Measurements from ENCODE around the gene SERTAD2. TPM values are rescaled to one million over a fixed set of nuclear protein-coding genes. Genes with fewer than 3 reads are reported as not detected.
A peak's percentile ranks its signal among the peaks of the same experiment; 100 is the strongest.

Gene SERTAD2
- total RNA-seq, 2 donors from 2014 or later, result 15.8 to 22.2 TPM

- H3K4me1 ChIP-seq, result no peaks in the 10 kb centered on the region
- TF ChIP-seq, protein P1, sequence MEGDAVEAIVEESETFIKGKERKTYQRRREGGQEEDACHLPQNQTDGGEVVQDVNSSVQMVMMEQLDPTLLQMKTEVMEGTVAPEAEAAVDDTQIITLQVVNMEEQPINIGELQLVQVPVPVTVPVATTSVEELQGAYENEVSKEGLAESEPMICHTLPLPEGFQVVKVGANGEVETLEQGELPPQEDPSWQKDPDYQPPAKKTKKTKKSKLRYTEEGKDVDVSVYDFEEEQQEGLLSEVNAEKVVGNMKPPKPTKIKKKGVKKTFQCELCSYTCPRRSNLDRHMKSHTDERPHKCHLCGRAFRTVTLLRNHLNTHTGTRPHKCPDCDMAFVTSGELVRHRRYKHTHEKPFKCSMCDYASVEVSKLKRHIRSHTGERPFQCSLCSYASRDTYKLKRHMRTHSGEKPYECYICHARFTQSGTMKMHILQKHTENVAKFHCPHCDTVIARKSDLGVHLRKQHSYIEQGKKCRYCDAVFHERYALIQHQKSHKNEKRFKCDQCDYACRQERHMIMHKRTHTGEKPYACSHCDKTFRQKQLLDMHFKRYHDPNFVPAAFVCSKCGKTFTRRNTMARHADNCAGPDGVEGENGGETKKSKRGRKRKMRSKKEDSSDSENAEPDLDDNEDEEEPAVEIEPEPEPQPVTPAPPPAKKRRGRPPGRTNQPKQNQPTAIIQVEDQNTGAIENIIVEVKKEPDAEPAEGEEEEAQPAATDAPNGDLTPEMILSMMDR (IDR thresholded peaks at IDR 0.05), result no peak
- H3K27ac ChIP-seq, result no peak overlapping the region
- no peaks in the 10 kb centered on the region for H3K9me3 ChIP-seq
- H3K4me3 ChIP-seq, result no peak overlapping the region
- no peaks in the 10 kb centered on the region for H3K27me3 ChIP-seq
- no peaks in the 10 kb centered on the region for H3K36me3 ChIP-seq
- DNase-seq (ENCODE audit: low spot score), result no peak
Observed at GRCh38 chr2:64686283-64686956, 32.7 kb upstream of the SERTAD2 start.

- Histone ChIP-seq H3K4me1 (no peaks in the 10 kb centered on the region), H3K9me3 (no peaks in the 10 kb centered on the region), H3K27ac (no peak overlapping the region), H3K36me3 (no peaks in the 10 kb centered on the region), H3K27me3 (no peaks in the 10 kb centered on the region), H3K4me3 (no peak overlapping the region)
- TF ChIP-seq, protein P1 (IDR thresholded peaks at IDR 0.05), result no peak
- DNase-seq (ENCODE audit: low spot score), result no peak
Observed at GRCh38 chr2:64685430-64685829, 31.7 kb upstream of the SERTAD2 start.

DNA sequence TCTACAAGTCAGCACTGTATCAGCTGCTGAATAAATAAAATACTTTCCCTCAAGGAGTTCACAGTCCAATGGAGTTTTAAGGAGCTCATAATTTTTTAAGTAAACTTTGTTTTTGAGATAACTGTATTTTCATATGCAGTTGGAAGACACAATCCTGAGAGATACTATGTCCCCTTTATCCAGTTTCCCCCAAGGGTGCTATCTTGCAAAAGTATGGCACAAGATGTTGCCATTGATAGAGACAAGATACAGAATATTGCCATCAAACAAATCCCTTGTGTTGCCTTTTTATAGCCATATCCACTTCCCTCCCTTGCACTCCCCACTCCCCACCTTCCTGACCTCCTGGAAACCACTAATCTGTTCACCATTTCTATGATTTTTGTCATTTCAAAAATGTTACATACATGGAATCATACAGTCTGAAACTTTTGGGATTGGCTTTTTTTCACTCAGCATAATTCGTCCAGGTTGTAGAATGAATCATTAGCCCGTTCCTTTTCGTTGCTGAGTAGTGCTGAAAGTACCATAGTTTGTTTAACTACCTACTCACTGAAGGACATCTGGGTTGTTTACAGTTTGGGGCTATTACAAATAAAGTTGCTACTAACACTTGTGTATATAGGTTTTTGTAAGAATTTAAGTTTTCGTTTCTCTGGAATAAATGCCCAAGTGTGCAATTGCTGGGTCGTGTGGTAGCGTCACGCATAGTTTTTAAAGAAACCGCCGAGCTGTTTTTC lies 30.2 kb upstream of the SERTAD2 start:
- Histone ChIP-seq H3K4me3 (no peak overlapping the region), H3K36me3 (no peaks in the 10 kb centered on the region), H3K27me3 (no peaks in the 10 kb centered on the region), H3K4me1 (no peaks in the 10 kb centered on the region), H3K27ac (no peak overlapping the region), H3K9me3 (no peaks in the 10 kb centered on the region)
- TF ChIP-seq, protein P1 (IDR thresholded peaks at IDR 0.05), result no peak
- DNase-seq (ENCODE audit: low spot score), result no peak

DNA sequence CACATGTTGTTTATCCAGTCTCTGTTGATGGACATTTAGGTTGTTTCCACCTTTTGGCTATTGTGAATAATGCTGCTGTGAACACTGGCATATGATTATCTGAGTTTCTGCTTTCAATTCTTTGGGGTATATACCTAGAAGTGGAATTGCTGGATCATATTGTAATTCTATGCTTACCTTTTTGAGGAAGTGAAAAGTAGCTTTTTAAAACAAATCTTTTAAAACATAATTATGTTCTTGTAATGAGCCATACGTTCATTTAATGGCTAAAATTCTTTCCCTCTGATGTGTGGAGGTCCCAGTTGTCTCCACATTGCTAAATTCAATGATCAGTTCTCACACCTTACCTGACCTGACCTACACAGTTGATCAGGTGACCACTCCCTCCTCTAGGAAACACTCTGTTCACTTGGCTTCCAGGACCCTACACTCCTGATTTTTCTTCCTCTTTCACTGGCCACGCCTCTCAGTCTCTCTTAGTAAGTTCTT lies 27.8 kb upstream of the SERTAD2 start:
- Histone ChIP-seq H3K27me3 (no peaks in the 10 kb centered on the region), H3K27ac (no peak overlapping the region), H3K36me3 (no peaks in the 10 kb centered on the region), H3K4me3 (no peak overlapping the region), H3K9me3 (no peaks in the 10 kb centered on the region), H3K4me1 (no peaks in the 10 kb centered on the region)
- no peak for DNase-seq (ENCODE audit: low spot score)
- TF ChIP-seq, protein P1 (IDR thresholded peaks at IDR 0.05), result no peak

- peak overlapping the region in 1 of 2 donors; percentile 18 for H3K27ac ChIP-seq
- DNase-seq (ENCODE audit: low spot score), result no peak
- no peaks in the 10 kb centered on the region for H3K36me3 ChIP-seq
- no peaks in the 10 kb centered on the region for H3K27me3 ChIP-seq
- no peaks in the 10 kb centered on the region for H3K4me1 ChIP-seq
- no peaks in the 10 kb centered on the region for H3K9me3 ChIP-seq
- no peak overlapping the region for H3K4me3 ChIP-seq
- TF ChIP-seq, protein P1 (IDR thresholded peaks at IDR 0.05), result no peak
Observed at GRCh38 chr2:64679673-64680425, 26.1 kb upstream of the SERTAD2 start.

Measured in right atrium auricular region (tissue), 2 donors.